Measurements from ENCODE around the gene CFAP77.

The CFAP77 gene

DNA sequence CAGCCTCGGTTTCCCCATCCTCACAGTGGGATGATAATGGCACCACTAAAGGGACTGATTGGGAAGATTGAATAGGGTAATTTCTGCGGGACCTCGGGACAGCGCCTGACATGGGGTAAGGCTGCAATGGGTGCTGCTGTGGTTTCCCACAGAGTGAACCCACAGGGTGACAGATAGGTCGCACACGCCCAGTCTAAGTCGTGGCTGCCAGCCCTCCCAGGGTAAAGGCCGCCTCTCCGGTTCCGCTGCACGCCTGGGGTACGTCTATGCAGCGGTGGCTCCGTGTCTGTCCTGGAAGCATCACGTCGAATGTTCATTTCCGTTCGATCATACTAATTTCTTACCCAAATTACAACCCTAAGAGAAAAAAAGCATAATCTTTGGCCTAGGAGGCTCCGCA is 631 bp downstream of the CFAP77 start:
- peak; percentile 35 for DNase-seq

DNA sequence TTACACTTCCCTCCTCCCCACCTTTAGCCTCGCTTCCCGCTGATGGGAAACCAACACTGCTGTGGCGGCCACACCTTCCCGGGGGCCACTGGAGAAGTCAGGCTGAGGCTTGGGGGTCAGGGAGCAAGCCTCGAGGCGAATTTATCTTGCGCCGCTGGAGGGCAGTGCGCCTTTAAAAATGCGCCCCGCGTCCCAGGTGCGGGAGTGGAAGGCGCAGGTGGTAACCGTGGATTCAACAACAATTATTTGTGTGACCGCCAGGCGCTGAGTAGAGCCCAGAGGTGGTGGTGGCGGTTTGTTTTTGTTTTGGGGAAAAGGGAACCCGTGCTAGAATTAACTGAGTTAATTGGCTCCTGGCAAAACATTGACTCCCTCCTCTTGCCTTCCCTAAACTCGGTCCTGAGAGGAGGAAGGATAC is 1.1 kb downstream of the CFAP77 start:
- DNase-seq = peak; percentile 79

DNA sequence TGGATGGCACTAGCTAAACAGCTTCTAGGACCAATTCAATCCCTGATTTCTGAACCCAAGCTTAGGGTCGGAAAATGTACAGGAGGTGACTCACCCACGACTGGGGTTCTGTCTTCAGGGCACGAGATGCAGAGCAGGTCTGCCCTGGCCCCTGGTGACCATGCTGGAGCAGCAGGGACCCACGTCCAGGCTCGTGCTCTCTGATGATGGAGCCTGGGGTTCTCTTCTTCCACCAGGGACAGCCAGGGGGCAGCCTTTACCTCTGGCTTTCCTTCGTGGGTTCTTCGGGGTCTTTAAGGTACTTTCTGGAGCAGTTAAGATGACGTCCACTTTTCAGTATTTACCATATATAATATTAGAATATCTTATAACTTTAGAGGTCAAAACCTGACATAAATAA is 2.1 kb downstream of the CFAP77 start:
- DNase-seq = peak; percentile 33

DNA sequence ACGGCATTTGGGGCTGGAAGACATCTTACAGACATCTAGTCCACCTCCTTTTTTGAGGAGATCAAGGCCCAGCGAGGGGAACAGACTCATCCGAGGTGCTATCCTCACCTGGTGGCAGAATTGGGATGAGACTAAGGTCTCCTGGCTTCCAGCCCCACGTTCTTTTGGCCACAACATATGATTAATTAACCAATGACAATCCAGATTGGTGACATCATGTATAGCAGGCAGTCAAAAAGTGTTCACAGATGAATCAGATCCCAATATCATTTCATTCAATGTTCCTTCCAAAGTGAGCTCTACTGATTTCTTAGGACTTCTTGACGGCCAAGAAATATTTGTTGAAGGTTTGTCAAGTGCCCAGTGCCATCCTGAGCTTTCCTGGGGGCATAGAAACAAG is 3.9 kb downstream of the CFAP77 start:
- no peak for DNase-seq

DNA sequence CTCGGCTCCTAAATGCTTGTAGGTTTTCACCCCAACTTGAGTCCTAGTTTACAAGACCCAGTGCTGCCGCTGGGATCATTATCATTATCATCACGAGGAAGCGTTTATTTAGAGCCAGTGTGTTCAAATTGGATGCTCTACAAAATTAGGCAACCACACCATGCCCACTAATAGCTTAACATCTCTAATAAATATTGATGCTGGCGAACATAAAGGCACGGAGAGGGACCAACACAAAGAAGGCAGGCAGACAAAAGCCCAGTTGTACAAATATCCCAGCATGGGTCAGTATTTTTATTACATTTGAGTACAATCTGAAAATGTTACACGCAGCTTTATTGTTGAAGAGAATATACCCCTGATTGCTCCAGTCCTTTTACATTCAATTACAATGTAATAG is 4.7 kb downstream of the CFAP77 start:
- no peak for DNase-seq

DNA sequence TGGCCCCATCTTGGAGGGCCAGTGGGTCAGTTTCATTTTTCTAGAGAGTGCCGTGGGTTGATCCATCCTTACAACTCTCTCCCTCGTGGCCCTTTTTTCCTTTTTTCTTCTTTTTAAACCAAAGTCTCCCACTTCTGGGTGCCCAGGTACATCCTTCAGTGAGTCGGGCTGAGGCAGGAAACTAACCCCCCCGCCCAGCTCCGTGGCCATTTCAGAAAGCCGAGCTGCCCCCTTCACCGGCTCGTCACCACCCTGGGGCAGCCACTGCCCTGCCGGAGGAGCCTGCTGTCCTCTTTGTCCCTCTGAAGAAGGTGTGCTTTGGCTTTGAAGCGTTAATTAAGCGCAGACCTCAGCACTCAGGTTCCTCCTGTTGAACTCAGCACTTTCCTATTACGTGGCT is 5.2 kb downstream of the CFAP77 start:
- DNase-seq = no peak

DNA sequence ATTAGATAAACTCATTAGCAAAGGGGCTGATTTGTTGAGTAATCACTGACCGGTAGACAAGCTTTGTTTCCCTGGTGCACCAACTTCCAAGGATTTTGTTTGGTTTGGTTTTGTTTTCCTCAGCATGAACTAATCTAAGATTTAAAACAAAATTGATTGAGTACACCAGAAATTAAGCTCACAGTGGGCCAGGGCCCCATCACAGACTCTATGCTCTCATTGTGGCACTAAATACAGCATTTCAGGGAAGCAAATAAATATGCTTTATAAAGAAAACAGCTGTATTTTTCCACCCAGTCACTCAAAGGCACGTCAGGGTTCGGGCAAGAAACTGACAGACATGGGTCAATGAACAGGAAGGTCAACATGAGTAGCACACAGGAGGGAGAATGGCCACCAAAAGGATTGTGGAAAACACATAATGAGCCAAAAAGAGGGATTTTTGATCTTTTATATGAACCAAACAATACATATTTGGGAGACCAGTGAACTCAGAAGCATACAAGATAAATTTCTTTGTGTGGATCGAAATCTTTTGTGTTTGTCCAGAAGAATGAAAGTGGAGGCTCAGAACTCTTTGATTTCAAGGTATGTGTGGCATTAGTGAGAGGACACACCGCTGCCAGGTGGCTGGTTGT is 8.8 kb downstream of the CFAP77 start:
- DNase-seq = no peak

DNA sequence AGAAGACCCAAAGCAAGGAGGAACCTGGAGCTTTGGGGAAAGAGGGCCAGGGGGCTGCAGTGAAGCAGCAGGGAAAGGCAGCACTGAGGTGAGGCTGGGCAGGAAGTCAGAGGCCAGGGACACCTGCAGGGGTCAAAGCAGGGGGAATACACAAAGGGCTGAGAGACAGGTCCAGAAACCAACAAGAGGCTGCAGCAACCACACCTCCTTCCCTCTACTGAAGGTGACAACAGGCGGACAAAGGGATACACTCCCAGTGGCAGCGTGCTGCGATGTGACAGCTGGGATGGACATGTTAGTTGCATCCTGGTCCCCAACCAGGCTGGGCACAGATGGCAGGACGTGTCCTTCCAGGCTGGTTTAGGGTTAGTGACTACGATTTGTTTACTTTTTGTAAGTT is 12.6 kb downstream of the CFAP77 start:
- no peak for DNase-seq

DNA sequence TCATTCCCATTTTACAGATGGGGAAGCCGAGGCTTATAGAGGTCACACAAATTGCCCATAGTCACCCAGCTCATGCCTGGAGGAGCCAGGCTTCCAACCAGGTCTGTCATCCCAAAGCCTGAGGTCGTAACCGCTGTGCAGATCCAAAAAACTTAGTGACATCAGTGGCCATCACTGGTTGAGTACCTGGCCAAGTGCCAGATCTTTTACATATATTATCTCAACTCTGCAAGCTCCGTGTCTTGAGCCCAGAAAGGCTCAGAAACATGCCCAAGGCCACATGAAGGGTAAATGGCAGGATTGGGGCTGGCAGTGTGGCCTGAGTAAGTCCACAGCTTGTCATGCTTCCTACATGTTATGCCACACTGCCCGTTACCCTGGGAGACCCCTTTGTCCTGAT is 13.5 kb downstream of the CFAP77 start:
- DNase-seq = no peak

DNA sequence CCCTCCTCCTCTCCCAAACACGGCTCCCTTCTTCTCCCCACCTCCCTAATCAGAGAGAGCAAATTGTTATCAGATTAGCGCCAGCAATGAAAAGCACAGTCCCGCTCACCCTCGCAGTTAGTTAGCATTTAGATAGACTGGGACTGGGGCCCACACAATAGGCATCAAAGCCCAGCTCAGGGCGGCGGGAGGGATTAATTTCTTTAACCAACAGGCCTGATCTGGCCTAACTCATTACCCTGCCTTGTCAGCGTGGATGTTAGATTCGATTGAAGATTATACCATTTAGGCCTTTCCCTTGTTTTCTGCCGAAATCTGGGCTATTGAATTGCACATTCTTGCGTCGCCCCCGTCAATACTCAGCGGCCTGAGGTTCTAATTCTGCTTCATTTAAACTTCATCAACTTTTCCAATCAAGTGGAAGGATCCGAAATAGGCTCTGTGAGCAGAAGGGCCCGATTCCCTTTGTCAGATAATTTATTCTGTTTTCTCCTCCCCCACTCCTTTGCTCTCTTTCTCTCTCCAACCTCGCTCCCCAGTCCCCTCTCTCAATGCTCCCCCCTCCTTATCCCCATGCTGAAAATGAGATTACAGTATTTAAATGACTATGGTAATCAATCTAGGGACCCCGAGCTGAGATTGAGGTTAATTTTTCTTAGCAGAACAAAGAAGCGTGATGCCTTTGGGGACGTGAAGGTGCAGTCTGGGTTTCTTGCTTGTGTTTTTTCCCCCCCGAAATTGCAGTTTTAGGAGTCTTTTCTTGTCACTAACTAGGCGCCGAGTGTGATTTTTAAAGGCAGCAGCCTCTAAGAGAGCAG is 15.1 kb downstream of the CFAP77 start:
- DNase-seq = no peak

DNA sequence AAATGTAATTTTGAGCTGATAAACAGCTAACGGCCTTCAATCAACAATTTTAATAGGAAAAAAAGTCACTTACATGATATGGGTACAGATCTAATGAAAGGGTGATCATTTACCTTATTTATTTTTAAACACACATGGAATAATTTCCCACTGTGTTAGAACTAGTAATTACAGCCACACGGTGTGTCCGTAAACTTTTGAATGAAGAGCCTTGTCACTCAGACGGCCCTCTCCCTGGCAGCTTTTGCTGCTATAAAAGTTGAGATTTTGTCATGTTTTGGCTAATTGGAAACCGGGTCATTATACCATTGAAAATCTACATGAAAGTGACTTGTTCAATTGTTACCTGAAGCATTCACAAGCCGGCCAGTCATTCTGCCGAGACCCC is 15.7 kb downstream of the CFAP77 start:
- DNase-seq = no peak

DNA sequence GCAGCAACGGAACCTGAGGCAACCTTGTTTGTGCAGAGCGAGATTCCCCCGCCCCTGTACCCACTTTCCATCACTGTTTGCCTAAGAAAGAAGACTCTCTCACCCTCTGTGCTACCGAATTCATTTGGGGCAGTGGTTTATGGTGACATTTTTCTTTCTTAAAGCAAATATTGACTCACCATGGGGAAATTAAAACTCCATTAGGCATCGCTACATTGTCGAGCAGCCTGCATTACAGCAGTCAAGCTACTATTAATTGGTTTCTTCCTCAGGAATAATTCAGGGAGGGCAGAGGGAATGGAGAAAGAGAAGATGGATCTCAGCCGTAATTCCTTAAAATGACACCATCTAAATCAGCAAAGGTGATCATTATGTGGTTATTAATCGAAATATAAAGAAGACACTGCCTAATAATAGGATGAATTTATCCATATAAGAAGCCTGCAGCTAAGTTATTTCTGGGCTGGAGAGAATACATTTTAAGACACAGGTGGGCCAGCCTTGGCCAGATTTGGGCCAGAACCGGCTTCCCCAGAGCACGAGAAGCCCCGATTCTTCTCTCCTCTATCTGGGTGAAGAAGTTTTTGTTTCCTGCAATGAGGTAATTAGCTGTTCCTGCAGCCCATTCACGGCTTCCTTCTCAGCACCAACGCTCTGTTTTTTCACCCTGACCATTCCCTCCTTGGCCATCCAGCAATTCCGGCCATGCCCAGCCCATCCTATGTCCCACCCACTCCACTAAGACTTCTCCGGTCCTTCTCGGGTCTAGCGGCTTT is 16.8 kb downstream of the CFAP77 start:
- DNase-seq = no peak

DNA sequence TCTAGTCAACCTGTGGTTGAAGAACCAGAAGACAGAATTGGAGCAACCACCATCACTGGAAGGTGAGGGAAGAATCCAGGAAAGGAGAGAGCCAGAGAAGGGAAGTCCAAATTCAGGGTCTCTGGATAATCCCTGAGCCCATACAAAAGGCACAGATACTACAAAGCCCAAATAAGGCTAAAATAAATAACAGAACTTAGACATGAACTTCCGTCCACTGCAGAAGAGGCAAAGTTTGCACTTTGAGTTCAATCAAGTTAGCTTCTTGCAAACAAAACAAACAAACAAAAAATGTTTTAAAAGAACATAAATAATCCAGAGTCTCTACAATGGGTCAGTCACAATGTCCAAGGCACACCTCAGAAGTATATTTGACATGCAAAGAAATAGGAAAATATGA is 21.0 kb downstream of the CFAP77 start:
- no peak for DNase-seq

DNA sequence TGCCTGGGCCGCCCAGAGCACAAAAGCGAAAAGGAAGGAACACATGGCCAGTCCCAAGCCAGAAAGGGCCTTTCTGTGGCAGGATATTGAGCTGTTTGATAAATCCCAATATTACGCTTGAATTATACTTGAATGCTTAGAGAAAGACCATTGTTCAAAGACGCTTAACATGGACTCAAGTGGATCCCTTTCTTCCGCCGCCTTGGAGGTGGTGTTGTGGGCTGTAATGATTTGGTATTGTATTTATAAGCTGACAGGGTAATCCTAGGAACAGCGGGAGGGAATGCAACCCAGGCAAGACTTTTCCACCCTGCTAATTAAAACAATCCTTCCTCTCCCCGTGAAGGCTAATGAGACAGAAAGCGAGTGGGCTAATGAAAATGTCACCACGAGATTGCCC is 24.9 kb downstream of the CFAP77 start:
- no peak for DNase-seq

DNA sequence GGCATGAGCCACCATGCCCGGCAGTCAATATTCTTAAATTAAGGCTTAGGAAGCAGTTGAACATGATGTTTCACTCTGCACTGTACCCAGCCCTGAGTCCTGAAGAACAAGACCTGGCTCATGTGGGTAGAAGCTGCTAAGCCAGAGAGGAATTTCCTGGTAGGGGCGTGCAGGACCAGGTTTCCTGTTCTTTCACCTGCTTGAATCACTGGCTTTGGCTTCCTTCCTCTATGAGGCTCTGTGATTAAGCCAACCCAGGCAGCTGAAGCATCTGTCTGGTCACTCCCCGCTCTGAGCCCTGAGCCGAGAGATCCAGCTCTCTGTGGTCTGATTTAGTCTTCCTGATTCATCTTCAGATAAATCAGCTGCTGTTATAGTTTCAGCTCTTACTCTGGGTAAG is 29.1 kb downstream of the CFAP77 start:
- DNase-seq = no peak

DNA sequence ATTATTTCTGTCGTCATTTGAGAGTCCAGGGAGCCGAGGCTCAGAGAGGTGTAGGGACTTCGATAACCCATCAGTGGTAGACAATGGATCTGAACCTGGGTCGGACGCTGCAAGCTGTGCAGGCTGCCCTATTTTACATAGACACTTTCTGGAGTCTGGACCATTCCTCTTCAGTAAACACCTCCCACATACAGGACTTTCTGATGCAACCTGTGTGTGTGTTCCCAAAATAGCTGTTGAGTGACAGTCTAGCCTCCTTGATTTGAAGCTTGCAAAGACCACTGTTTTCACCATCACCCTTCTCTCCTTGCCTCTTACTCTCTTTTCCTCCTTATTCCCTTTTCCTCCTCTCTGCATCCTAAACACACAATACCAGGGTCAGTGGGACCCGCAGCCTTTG is 30.7 kb downstream of the CFAP77 start:
- no peak for DNase-seq

DNA sequence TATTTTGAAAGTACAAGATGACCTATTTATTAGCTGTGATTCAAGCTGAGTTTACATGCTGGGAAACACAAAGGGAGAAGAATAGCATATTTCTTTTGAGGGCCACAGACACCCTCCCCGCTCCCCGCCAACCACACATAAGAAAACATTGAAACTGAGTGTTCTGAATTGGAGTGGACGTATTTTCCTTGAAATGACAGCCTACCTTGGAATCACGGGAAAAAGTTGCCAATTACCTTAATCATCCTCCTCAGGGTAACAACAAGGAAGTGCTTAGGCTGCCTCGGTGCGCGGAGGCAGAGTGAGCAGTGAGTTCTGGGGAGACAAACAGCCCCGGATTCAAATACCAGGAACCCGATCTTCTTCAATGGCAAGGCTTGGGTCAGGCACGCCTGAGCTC is 31.4 kb downstream of the CFAP77 start:
- DNase-seq = no peak

DNA sequence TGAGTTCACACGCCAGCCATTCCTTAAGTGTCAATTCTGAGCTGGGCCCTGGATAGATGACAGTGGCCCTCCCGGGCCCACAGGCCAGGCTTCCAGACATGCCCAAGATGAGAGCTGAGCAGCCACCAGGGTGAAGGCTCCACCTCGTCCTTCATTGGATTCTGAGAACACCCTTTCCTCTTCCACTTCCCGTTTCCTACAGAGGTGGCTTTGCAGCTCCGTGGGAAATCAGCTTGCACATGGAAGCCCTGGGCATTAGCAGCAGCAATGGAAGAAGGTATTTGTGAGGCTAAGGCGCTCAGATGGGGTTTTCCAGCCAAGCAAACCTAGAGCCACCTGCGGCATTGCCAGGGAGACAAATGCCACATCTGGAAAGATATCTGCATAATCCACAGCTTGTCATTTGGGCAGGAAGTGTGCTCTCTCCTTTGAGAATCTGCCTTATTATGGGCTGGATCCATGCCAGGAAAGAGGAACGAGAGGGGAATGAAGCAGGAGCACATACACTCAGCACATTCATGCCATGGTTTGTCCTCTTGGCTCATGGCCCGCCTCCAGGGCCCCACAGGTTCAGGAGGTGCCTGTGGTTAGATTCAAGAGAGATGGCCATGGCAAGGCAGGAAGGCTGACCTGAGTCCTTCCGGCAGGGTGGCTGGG is 34.1 kb downstream of the CFAP77 start:
- no peak for DNase-seq

DNA sequence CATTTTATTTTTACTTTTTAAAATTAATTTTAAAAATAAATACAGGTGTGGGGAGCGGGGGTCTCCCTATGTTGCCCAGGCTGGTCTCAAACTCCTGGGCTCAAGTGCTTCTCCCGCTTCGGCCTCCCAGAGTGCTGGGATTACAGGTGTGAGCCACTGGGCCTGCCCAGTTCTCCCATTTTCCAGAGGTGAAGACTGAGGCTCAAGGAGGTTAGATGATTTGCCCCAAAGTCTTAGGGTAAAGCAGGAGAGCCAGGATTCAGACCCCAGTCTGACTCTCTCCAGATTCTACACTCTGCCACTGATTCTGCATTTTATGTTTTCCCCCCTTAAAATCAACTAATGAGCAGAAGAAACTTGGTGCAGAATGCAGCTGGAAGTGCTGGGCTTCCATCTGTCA is 36.9 kb downstream of the CFAP77 start:
- no peak for DNase-seq

DNA sequence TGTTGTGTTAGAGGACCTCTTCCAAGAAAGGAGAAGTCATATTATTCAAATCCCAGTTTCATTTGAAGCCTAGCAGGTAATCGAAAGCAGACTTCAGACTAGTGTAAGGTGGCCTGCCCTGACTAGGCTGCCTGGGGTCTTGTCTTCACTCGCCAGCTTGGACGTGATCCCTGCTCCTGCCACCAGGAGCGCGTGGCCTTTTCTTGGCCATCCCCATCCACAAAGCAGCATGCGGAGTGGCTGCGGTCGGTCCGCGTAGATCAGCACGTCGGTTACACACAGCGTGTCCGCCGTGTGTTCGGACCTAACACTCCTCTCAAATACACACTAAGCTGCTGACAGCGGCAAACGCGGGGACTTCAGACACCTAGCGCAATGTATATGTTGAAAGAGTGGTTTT is 37.3 kb downstream of the CFAP77 start:
- no peak for DNase-seq

DNA sequence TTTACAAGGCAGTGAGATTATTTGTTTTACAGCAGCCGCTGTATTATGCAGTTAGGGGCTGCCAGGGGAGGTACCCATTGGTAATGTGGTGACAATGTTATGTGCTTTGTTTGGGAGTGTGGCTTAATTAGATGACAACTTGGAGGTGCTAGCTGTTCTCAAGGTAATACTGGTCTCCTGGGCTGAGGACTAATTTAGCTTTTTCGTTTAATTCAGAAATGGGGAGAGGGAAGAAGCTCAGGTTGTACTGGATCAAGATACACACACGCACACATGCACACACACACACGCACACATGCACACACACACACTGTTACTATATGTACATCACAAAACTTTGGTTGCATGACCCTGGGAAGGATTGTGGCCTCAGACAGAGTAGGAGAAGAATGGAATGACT is 37.9 kb downstream of the CFAP77 start:
- DNase-seq = no peak

DNA sequence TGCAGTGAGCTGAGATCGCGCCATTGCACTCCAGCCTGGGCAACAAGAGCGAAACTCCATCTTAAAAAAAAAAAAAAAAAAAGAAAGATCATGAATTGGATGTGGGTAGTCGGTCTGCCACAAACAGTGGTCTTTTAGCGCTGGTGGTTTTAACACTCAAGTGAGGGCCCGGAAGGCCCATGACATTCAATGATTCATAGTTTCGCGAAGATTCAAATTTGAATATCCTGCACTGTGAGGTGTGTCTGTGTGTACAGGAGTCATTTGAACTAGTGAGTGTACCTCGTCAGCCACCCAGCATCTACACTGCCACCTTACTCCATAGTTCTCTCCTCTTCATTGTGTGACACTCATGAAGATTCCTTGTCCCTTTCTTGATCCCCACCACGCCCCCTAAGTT is 41.3 kb downstream of the CFAP77 start:
- DNase-seq = peak; percentile 57

DNA sequence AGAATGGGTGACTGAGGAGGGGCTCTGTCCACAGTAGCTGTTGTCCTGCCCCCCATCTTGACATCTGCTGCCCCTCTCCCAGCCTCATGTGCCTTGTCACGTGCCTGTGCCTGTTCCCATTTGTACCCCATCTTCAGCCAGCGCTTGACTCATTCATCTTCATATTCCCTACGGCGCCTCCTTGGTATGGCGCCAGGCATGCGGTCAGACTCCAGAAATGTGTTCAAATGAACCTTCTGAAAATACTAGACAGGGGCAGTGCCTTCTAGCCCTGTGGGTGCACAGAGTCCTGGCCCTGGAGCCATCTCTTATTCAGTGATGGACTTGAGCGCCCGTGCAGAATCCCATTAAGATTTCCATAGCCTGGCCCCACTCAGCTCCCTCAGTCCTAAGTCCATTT is 46.2 kb downstream of the CFAP77 start:
- no peak for DNase-seq
